Thoracic aorta (tissue), 2 donors: ENCODE measurements around the gene KDM5B. TPM values are rescaled to one million over a fixed set of nuclear protein-coding genes. Genes with fewer than 3 reads are reported as not detected.

ENCODE experiments used
- ATAC-seq: fragments of 150-250 bp; one replicate; pipeline ENCODE4 v1.8.0; 2017; ENCODE audit warnings: low read depth; ENCODE audit not compliant: insufficient number of reproducible peaks, low FRiP score
- DNase-seq: peaks from one replicate; pipeline ENCODE4 v3.0.0-alpha.2; 2020; ENCODE audit warnings: low spot score
- H3K27ac ChIP-seq, 2 donors: fragments of 200-600 bp; sonication (generic); 1 replicate in 1 of 2; 2 replicates in 1 of 2; pipeline ENCODE4 v1.5.1; 2016; ENCODE audit warnings: mild to moderate bottlenecking in 2 of 2, moderate library complexity in 2 of 2
- H3K27me3 ChIP-seq: fragments of 200-600 bp; sonication (generic); replicated peaks from 2 replicates; pipeline ENCODE4 v1.6.0; 2016; ENCODE audit warnings: mild to moderate bottlenecking; ENCODE audit not compliant: insufficient read depth
- H3K36me3 ChIP-seq: fragments of 200-600 bp; sonication (generic); one replicate; pipeline ENCODE4 v1.5.1; 2016
- H3K4me1 ChIP-seq, 2 donors: fragments of 200-600 bp; sonication (generic); 1 replicate in 1 of 2; 2 replicates in 1 of 2; pipeline versions ENCODE4 v1.5.1 to v1.6.0; 2016; ENCODE audit warnings: low read depth in 2 of 2, mild to moderate bottlenecking in 1 of 2; ENCODE audit not compliant: control insufficient read depth in 1 of 2
- H3K4me3 ChIP-seq: fragments of 200-600 bp; sonication (generic); 2 replicates; pipeline ENCODE4 v1.5.1; 2016; ENCODE audit warnings: mild to moderate bottlenecking
- H3K9me3 ChIP-seq: fragments of 200-600 bp; sonication (generic); 2 replicates; pipeline ENCODE4 v1.5.1; 2016
- total RNA-seq, 2 donors: library from RNA; depleted of rRNA; stranded (reverse); fragments of >200 nt; gene quantifications; one replicate each; pipeline versions ENCODE4 v1.1.0 to v1.2.3, GENCODE V29; 2016
- TF ChIP-seq, protein P1 (sequence below): fragments of 200-600 bp; sonication (generic); IDR thresholded peaks from one replicate; pipeline ENCODE4 v1.5.1; 2019; ENCODE audit warnings: antibody characterized with exemption

The KDM5B gene
- total RNA-seq, 2 donors from 2014 or later = 32.0 to 42.0 TPM

DNA sequence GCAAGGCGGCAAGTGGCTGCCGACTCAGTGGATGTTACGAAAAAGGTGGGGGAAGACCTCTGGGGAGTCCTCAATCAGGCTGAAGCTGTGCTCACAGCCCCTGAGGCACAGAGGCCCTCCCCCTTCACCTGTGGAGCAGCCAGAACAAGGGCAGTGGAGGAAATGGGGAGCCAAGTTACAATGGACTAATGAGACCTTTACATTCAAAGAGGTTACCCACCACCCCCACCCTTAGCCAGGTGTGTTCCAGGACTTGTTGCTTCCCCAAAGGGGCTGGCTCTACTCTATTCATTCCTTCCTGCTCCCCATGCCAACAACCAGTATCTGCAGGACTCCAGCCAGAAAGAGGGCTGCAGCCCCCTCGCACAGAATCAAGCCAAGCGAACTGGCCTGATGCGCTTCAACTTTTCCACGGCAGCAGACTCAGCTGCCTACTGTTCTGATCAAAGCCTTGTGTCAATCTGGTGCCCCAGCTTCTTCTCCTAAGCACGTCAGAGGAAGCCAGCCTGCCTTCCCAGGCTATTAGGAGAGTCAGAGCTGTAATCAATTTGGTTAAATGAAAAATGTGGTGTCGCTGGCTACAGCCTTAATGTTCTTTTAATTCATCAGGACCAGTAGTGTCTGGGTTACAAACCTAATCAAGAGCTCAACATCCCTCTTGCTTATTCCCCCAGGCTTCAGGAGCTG lies 96.1 kb downstream of the KDM5B start:
- H3K4me3 ChIP-seq = no peak overlapping the region
- TF ChIP-seq, protein P1, sequence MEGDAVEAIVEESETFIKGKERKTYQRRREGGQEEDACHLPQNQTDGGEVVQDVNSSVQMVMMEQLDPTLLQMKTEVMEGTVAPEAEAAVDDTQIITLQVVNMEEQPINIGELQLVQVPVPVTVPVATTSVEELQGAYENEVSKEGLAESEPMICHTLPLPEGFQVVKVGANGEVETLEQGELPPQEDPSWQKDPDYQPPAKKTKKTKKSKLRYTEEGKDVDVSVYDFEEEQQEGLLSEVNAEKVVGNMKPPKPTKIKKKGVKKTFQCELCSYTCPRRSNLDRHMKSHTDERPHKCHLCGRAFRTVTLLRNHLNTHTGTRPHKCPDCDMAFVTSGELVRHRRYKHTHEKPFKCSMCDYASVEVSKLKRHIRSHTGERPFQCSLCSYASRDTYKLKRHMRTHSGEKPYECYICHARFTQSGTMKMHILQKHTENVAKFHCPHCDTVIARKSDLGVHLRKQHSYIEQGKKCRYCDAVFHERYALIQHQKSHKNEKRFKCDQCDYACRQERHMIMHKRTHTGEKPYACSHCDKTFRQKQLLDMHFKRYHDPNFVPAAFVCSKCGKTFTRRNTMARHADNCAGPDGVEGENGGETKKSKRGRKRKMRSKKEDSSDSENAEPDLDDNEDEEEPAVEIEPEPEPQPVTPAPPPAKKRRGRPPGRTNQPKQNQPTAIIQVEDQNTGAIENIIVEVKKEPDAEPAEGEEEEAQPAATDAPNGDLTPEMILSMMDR = no peak
- H3K27me3 ChIP-seq = peaks cover 24% of the 10 kb centered on the region
- no peak for ATAC-seq
- no peak for DNase-seq
- H3K9me3 ChIP-seq = no peaks in the 10 kb centered on the region
- no peak overlapping the region for H3K27ac ChIP-seq
- H3K36me3 ChIP-seq = no peaks in the 10 kb centered on the region
- H3K4me1 ChIP-seq = peaks cover 12 to 20% of the 10 kb centered on the region in 2 donors

- H3K27ac ChIP-seq = no peak within 1 kb of the TSS
- TF ChIP-seq, protein P1 = no peak
- H3K27me3 ChIP-seq = peaks cover 24% of the 10 kb centered on the region
- H3K4me3 ChIP-seq = peak within 1 kb of the TSS; percentile 59
- H3K4me1 ChIP-seq = peaks cover 12 to 20% of the 10 kb centered on the region in 2 donors
- H3K9me3 ChIP-seq = no peaks in the 10 kb centered on the region
- H3K36me3 ChIP-seq = no peaks in the 10 kb centered on the region
- no peak for DNase-seq
- ATAC-seq = no peak
Observed at GRCh38 chr1:202710070-202711045, 97.9 kb downstream of the KDM5B start, which contains the start of gene SYT2. Gene SYT2 (minus strand): TSS chr1:202710454. CDS start chr1:202605772, 104,682 bp downstream.

- ATAC-seq = no peak
- Histone ChIP-seq H3K36me3 (no peaks in the 10 kb centered on the region), H3K27me3 (peaks cover 24% of the 10 kb centered on the region), H3K4me1 (peaks cover 12 to 20% of the 10 kb centered on the region in 2 donors), H3K27ac (no peak overlapping the region), H3K4me3 (peak overlapping the region; percentile 59), H3K9me3 (no peaks in the 10 kb centered on the region)
- TF ChIP-seq, protein P1 = no peak
- no peak for DNase-seq
Observed at GRCh38 chr1:202709276-202710041, 98.8 kb downstream of the KDM5B start.

GRCh38 chr1:202708456-202709275 lies 99.6 kb downstream of the KDM5B start:
- TF ChIP-seq, protein P1 = no peak
- Histone ChIP-seq H3K9me3 (no peaks in the 10 kb centered on the region), H3K4me1 (peaks cover 12 to 20% of the 10 kb centered on the region in 2 donors), H3K27me3 (peaks cover 24% of the 10 kb centered on the region), H3K4me3 (no peak overlapping the region), H3K36me3 (no peaks in the 10 kb centered on the region), H3K27ac (no peak overlapping the region)
- DNase-seq = no peak
- no peak for ATAC-seq
